NT2/D1 (cell line): ENCODE data around the gene MCUR1.

ENCODE experiments used
- DNase-seq: peaks from one replicate; pipeline ENCODE4 v3.0.0-alpha.2; 2011; ENCODE audit warnings: low read depth, low spot score
- H3K27me3 ChIP-seq: 2 replicates; pipeline ENCODE4 v1.6.0; 2011; ENCODE audit warnings: mild to moderate bottlenecking; ENCODE audit not compliant: insufficient read length, insufficient read depth
- H3K36me3 ChIP-seq: 2 replicates; pipeline ENCODE4 v1.6.1; 2011; ENCODE audit warnings: mild to moderate bottlenecking, low read length, mixed read lengths; ENCODE audit not compliant: insufficient read depth, insufficient read length
- H3K4me1 ChIP-seq: 2 replicates; pipeline ENCODE4 v1.5.1; 2011; ENCODE audit not compliant: insufficient read depth, insufficient read length
- H3K4me3 ChIP-seq: 2 replicates; pipeline ENCODE4 v1.5.1; 2011; ENCODE audit warnings: low read depth; ENCODE audit not compliant: insufficient read length
- H3K9ac ChIP-seq: 2 replicates; pipeline ENCODE4 v1.6.0; 2011; ENCODE audit warnings: low read depth; ENCODE audit not compliant: insufficient read length
- H3K9me3 ChIP-seq: 2 replicates; pipeline ENCODE4 v1.5.1; 2011; ENCODE audit warnings: mild to moderate bottlenecking, low read length; ENCODE audit not compliant: insufficient read depth
- SUZ12 ChIP-seq: IDR thresholded peaks from 2 replicates; pipeline ENCODE4 v1.6.1; 2011; ENCODE audit not compliant: insufficient read length, insufficient read depth; ENCODE audit errors: extremely low read depth
- YY1 ChIP-seq: IDR thresholded peaks from 2 replicates; pipeline ENCODE4 v1.6.1; 2011; ENCODE audit not compliant: insufficient read length, insufficient read depth
- ZNF274 ChIP-seq: IDR thresholded peaks from 2 replicates; pipeline ENCODE4 v1.6.1; 2011; ENCODE audit warnings: mild to moderate bottlenecking, low read depth, low read length

The MCUR1 gene

DNA sequence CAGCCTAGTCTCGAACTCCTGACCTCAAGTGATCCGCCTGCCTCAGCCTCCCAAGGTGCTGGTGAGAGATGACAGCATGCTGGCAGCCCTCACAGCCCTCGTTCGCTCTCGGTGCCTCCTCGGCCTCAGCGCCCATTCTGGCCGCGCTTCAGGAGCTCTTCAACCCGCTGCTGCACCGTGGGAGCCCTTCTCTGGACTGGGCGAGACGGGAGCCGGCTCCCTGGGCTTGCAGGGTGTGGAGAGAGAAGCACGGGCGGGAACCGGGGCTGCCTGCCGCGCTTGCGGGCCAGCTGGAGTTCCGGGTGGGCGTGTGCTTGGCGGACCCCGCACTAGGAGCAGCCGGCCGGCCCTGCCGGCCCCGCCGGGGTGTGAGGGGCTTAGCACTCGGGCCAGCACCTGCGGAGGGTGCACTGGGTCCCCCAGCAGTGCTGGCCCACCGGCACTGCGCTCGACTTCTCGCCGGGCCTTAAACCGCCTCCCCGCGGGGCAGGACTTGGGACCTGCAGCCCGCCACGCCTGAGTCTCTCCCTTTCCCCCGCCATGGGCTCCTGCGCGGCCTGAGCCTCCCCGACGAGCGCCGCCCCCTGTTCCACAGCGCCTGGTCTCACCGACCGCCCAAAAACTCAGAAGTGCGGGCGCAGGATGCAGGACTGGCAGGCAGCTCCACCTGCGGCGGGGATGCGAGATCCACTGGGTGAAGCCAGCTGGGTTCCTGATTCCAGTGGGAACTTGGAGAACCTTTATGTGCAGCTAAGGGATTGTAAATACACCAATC lies 71.2 kb downstream of the MCUR1 start:
- DNase-seq, result no peak
- H3K9ac ChIP-seq, result no peak overlapping the region
- no peaks in the 10 kb centered on the region for H3K4me1 ChIP-seq
- H3K36me3 ChIP-seq, result no peaks in the 10 kb centered on the region
- no peak overlapping the region for H3K4me3 ChIP-seq
- H3K27me3 ChIP-seq, result no peaks in the 10 kb centered on the region
- TF ChIP-seq YY1 (no peak), SUZ12 (no peak), ZNF274 (no peak)
- peaks cover 6% of the 10 kb centered on the region; the same call in 1 of the 2 replicates for H3K9me3 ChIP-seq

DNA sequence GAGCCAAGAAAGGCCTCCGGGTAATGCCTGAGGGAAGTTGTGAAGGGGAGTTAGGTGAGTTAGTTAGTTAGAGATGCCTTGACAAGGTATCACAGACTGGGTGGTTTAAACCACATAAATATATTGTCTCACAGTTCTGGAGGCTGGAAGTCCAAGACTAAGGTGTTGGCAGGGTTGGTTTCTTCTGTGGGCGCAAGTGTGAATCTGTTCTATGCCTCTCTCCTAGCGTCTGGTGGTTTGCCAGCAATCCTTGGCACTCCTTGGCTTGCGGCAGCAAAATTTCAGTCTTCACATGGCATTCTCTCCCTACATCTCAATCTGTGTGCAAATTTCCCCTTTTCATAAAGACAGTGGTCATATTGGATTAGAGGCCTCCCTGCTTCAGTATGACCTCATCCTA lies 73.0 kb downstream of the MCUR1 start:
- Histone ChIP-seq H3K4me3 (no peak overlapping the region), H3K9ac (no peak overlapping the region), H3K36me3 (no peaks in the 10 kb centered on the region), H3K4me1 (no peaks in the 10 kb centered on the region), H3K27me3 (no peaks in the 10 kb centered on the region), H3K9me3 (peaks cover 6% of the 10 kb centered on the region; the same call in 1 of the 2 replicates)
- DNase-seq, result no peak
- TF ChIP-seq SUZ12 (no peak), ZNF274 (no peak), YY1 (no peak)
